A549 (cell line): ENCODE results near the gene HSPG2. TPM values are rescaled to one million over a fixed set of nuclear protein-coding genes. Genes with fewer than 3 reads are reported as not detected.

ENCODE experiments used
- ATAC-seq, 2 experiments: fragments of 200-7000 bp in 1 of 2; fragments of >200 bp in 1 of 2; cut with Nextera tagmentation in 1 of 2; cut with Tn5 transposase in 1 of 2; 3 replicates each; pipeline versions ENCODE4 v1.8.0 to v1.9.1; 2018 to 2020; ENCODE audit warnings: mild to moderate bottlenecking in 1 of 2, moderate library complexity in 1 of 2
- CTCF ChIA-PET: fragments of 300-600 bp; sonication (Branson Sonifier 250); formaldehyde crosslinking; extraction: SDS; loops from one replicate; lab custom pipeline; 2021; ENCODE audit warnings: antibody characterized with exemption, inconsistent platforms; lab: Yijun Ruan, JAX
- POLR2A ChIA-PET: fragments of 350-600 bp; formaldehyde crosslinking; extraction: SDS; loops from one replicate; lab custom pipeline; 2021; ENCODE audit warnings: antibody characterized with exemption, inconsistent platforms; lab: Yijun Ruan, JAX
- DNase-seq, 2 experiments: peaks; one replicate each; pipeline versions ENCODE4 v3.0.0 to v3.0.0-alpha.2; 2011 to 2016; ENCODE audit warnings: low read depth in 1 of 2, low spot score in 1 of 2
- FAIRE-seq: peaks from 2 replicates; lab custom pipeline; 2011; peaks lifted over from hg19 to GRCh38; lab: Jason Lieb, UNC
- H3K27ac ChIP-seq, 2 experiments: fragments of >200 bp; sonication (Bioruptor Twin); formaldehyde crosslinking; 3 replicates each; pipeline ENCODE4 v1.5.1; 2016 to 2017
- H3K4me1 ChIP-seq: fragments of >200 bp; sonication (Bioruptor Twin); formaldehyde crosslinking; 3 replicates; pipeline ENCODE4 v1.6.1; 2016
- H3K4me2 ChIP-seq: fragments of >200 bp; sonication (Bioruptor Twin); formaldehyde crosslinking; 3 replicates; pipeline ENCODE4 v1.6.1; 2016
- H3K4me3 ChIP-seq: fragments of >200 bp; sonication (Bioruptor Twin); formaldehyde crosslinking; 3 replicates; pipeline ENCODE4 v1.5.1; 2016
- H3K9me3 ChIP-seq: fragments of >200 bp; sonication (Bioruptor Twin); formaldehyde crosslinking; 3 replicates; pipeline ENCODE4 v1.6.1; 2016
- CHD2 ChIP-seq: fragments of 150-350 bp; IDR thresholded peaks from 2 replicates; pipeline ENCODE4 v1.6.1; 2014; ENCODE audit warnings: low read length; ENCODE audit not compliant: partially characterized antibody
- EP300 ChIP-seq, 2 experiments: fragments of >200 bp; sonication (Bioruptor Twin); formaldehyde crosslinking; IDR thresholded peaks; 2 replicates in 1 of 2; 3 replicates in 1 of 2; pipeline ENCODE4 v1.6.1; 2016 to 2017
- HDAC2 ChIP-seq: fragments of 200-600 bp; sonication (generic); IDR thresholded peaks from 2 replicates; pipeline ENCODE4 v1.6.1; 2016
- HEYL ChIP-seq: fragments of 250-450 bp; sonication (Bioruptor Pico); IDR thresholded peaks from 2 replicates; pipeline ENCODE4 v1.8.0; 2021; ENCODE audit warnings: mild to moderate bottlenecking, moderate library complexity
- HOXA7 ChIP-seq: fragments of 250-450 bp; sonication (Bioruptor Pico); IDR thresholded peaks from 2 replicates; pipeline ENCODE4 v1.5.0; 2020; ENCODE audit warnings: mild to moderate bottlenecking, moderate library complexity
- HOXB13 ChIP-seq: fragments of 250-450 bp; sonication (Bioruptor Pico); IDR thresholded peaks from 2 replicates; pipeline ENCODE4 v1.5.0; 2020; ENCODE audit warnings: low read depth, mild to moderate bottlenecking, moderate library complexity
- HOXB5 ChIP-seq: fragments of 250-450 bp; sonication (Bioruptor Pico); IDR thresholded peaks from 2 replicates; pipeline ENCODE4 v1.5.0; 2020; ENCODE audit warnings: mild to moderate bottlenecking, moderate library complexity
- NFE2L2 ChIP-seq: fragments of 150-350 bp; conservative IDR thresholded peaks from 2 replicates; pipeline ENCODE4 v1.6.1; 2014; ENCODE audit warnings: low read length
- RAD21 ChIP-seq, 2 experiments: fragments of >200 bp in 1 of 2; sonication (Bioruptor Twin) in 1 of 2; formaldehyde crosslinking in 1 of 2; IDR thresholded peaks in 1 of 2; conservative IDR thresholded peaks in 1 of 2; 2 replicates in 1 of 2; 3 replicates in 1 of 2; pipeline ENCODE4 v1.6.1; 2012 to 2018; ENCODE audit warnings: inconsistent platforms in 1 of 2
- RNF2 ChIP-seq: fragments of 200-600 bp; sonication (generic); IDR thresholded peaks from 2 replicates; pipeline ENCODE4 v1.6.1; 2016; ENCODE audit warnings: low read depth, mild to moderate bottlenecking, antibody characterized with exemption, moderate library complexity, borderline replicate concordance
- SMC3 ChIP-seq: fragments of >200 bp; sonication (Bioruptor Twin); formaldehyde crosslinking; IDR thresholded peaks from 3 replicates; pipeline ENCODE4 v1.6.1; 2018; ENCODE audit warnings: inconsistent platforms
- TFCP2L1 ChIP-seq: fragments of 250-450 bp; sonication (Bioruptor Pico); IDR thresholded peaks from 2 replicates; pipeline ENCODE4 v1.5.0; 2021; ENCODE audit warnings: mild to moderate bottlenecking
- ZSCAN20 ChIP-seq: fragments of 250-450 bp; sonication (Bioruptor Pico); IDR thresholded peaks from 2 replicates; pipeline ENCODE4 v1.8.0; 2022; ENCODE audit warnings: mild to moderate bottlenecking, moderate library complexity
- WGBS: methylation state at CpG from one replicate; pipeline ENCODE4 v1.1.6; 2017; ENCODE audit errors: missing lambda C conversion rate; 5-methylcytosine and 5-hydroxymethylcytosine counted together
- polyA plus RNA-seq, 4 experiments: library from polyadenylated mRNA; depleted of rRNA in 3 of 4; stranded (reverse); fragments of >200 nt; fragmentation: RNase III in 1 of 4; extraction: RNeasy Plus Mini Kit Qiagen cat#74134 plus additional on column Dnase treatment in 1 of 4; gene quantifications; 2 replicates in 3 of 4; 3 replicates in 1 of 4; pipeline ENCODE4 v1.2.3, GENCODE V29; 2011 to 2017
- TF ChIP-seq, protein P1 (sequence below): IDR thresholded peaks from 2 replicates; pipeline ENCODE4 v1.6.1; 2012
- TF ChIP-seq, protein P2 (sequence below): IDR thresholded peaks from 2 replicates; pipeline ENCODE4 v1.6.1; 2012; ENCODE audit warnings: low read depth, borderline replicate concordance
- TF ChIP-seq, protein P3 (sequence below): fragments of 450-650 bp; IDR thresholded peaks from 2 replicates; pipeline ENCODE4 v1.6.1; 2014; ENCODE audit warnings: antibody characterized with exemption
- TF ChIP-seq, protein P4 (sequence below): IDR thresholded peaks from 2 replicates; pipeline ENCODE4 v1.6.1; 2012

The HSPG2 gene
- polyA plus RNA-seq, 2 of the 4 experiments (the other 2 are of a cell fraction): 7.0 to 42.7 TPM

DNA sequence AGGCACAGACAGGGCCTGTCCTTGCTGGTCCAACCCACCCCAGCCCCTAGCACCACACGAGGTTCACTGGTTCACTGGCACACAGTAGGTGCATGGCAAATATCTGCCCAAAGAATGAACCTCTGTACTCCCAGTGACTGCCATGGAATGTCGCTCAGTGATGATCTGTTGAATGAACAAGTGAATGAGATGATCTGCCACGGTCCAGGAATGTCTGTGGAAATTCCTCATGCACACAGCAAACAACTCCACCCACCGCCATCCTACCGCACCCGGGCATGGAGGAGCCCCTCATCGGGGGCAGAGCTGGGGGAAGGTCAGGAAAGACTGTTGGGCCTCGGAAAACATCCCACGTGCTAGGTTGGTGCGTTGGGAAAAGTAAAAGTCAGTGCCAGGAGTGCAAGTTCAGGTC is 1.7 kb downstream of the HSPG2 start:
- WGBS: 3% methylated on average over 10 of the region's 10 CpGs
- peak overlapping the region; percentile 76 for H3K4me3 ChIP-seq
- TF ChIP-seq, protein P1, sequence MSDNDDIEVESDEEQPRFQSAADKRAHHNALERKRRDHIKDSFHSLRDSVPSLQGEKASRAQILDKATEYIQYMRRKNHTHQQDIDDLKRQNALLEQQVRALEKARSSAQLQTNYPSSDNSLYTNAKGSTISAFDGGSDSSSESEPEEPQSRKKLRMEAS: peak; percentile 50; the same call in 1 of the 2 replicates
- TF ChIP-seq, protein P2, sequence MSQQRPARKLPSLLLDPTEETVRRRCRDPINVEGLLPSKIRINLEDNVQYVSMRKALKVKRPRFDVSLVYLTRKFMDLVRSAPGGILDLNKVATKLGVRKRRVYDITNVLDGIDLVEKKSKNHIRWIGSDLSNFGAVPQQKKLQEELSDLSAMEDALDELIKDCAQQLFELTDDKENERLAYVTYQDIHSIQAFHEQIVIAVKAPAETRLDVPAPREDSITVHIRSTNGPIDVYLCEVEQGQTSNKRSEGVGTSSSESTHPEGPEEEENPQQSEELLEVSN: 0 out of 2 replicates have a peak, but pooled peaks have one; percentile 16
- TF ChIP-seq TFCP2L1 (CRISPR knock-in tag) (no peak), HDAC2 (no peak), HOXB5 (CRISPR knock-in tag) (0 out of 2 replicates have a peak, but pooled peaks have one; percentile 49), CHD2 (no peak)
- H3K27ac ChIP-seq: peak overlapping the region; percentile 98 to 100
- ChIA-PET CTCF (interaction anchor here (1.1 to 1.4 kb wide), 2 partner anchors 14 to 87 kb away, joined by 3 to 4 read pairs; no protein-coding TSS in a partner anchor), POLR2A (interaction anchor here (0.7 kb wide), 1 partner anchor 92 kb away, joined by 3 read pairs; no protein-coding TSS in a partner anchor)
- ATAC-seq: peak in 1 of 2 experiments; percentile 7; a peak in 3 of 6 replicates
- peaks cover 83% of the 10 kb centered on the region for H3K4me1 ChIP-seq
- peak overlapping the region; percentile 92 for H3K4me2 ChIP-seq
- no peaks in the 10 kb centered on the region for H3K9me3 ChIP-seq
- no peak for FAIRE-seq
- peak in 1 of 2 experiments; percentile 59 for DNase-seq

DNA sequence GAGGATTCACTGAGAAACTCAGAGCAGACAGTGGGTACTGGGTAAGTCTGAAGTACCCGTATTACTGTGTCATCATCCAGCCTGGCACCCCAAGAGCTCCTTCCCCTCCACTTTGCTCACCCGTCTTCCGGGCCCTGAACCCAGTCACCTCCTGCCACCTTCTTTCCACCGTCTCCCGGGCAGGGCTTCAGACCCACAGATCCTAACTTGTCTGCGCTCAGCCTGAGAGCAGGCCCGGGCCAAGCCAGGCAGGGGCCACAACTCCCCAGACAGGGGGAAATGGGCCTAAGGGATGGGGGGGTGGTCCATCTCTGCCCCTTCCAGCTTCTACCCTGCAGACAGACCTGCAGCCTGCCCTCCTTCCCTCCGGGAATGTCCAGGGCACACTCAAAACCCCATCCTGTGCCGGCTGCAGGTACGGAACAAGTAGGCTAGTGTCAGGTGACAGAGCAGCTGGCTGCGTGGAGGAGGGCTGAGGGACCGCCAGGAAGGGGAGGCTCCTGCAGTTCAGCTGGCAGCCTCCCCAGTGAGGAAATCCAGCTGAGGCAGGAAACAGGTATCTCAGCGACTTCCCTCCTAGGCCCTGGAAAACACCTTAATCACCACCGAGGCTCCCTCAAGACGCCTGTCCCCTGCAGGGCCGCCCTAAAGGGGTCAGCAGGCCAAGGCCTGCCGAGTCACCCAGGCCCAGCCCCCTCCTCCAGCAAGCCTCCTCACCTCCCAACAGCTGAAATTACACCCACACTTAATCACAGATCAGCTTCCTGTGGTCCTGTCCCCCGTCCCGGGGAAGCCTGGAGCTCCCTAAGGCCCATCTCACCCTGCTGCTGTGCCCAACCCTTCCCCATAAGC is 3.5 kb downstream of the HSPG2 start:
- FAIRE-seq (no peak), ATAC-seq (no peak), DNase-seq (no peak)
- Histone ChIP-seq H3K4me3 (peak overlapping the region; percentile 26), H3K9me3 (no peaks in the 10 kb centered on the region), H3K27ac (peak overlapping the region; percentile 98 to 100), H3K4me1 (peaks cover 83% of the 10 kb centered on the region), H3K4me2 (peak overlapping the region; percentile 92)
- 46% methylated on average over 7 of the region's 19 CpGs for WGBS
- ChIA-PET CTCF (interaction anchor here (1.4 kb wide), 1 partner anchor 30 kb away, joined by 5 read pairs; no protein-coding TSS in a partner anchor), POLR2A (no interaction called here)
- TF ChIP-seq, protein P1: no peak
- no peak for TF ChIP-seq SMC3
- TF ChIP-seq HOXA7 (CRISPR knock-in tag): no peak
- TF ChIP-seq, protein P2: no peak
- TF ChIP-seq, protein P3, sequence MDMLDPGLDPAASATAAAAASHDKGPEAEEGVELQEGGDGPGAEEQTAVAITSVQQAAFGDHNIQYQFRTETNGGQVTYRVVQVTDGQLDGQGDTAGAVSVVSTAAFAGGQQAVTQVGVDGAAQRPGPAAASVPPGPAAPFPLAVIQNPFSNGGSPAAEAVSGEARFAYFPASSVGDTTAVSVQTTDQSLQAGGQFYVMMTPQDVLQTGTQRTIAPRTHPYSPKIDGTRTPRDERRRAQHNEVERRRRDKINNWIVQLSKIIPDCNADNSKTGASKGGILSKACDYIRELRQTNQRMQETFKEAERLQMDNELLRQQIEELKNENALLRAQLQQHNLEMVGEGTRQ: no peak; the same call in 1 of the 2 replicates
- TF ChIP-seq, protein P4, sequence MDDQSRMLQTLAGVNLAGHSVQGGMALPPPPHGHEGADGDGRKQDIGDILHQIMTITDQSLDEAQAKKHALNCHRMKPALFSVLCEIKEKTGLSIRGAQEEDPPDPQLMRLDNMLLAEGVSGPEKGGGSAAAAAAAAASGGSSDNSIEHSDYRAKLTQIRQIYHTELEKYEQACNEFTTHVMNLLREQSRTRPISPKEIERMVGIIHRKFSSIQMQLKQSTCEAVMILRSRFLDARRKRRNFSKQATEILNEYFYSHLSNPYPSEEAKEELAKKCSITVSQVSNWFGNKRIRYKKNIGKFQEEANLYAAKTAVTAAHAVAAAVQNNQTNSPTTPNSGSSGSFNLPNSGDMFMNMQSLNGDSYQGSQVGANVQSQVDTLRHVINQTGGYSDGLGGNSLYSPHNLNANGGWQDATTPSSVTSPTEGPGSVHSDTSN: no peak
- no peak for TF ChIP-seq RAD21 (conservative IDR thresholded peaks at IDR 0.05 in 1 of 2, IDR thresholded peaks at IDR 0.05 in 1 of 2)
- no peak for TF ChIP-seq HOXB13 (CRISPR knock-in tag)
- no peak for TF ChIP-seq HEYL (CRISPR knock-in tag)
- no peak for TF ChIP-seq NFE2L2
- TF ChIP-seq RNF2: no peak
- no peak for TF ChIP-seq ZSCAN20
- TF ChIP-seq EP300 (IDR thresholded peaks at IDR 0.05): no peak
